GM15510 (cell line): ENCODE results near the gene CRIP1.

Source experiments
- POLR2A ChIP-seq: IDR thresholded peaks from 3 replicates; pipeline ENCODE4 v1.6.1; 2011; ENCODE audit warnings: borderline replicate concordance; ENCODE audit not compliant: insufficient read length; ENCODE audit errors: extremely low read depth

Gene CRIP1

GRCh38 chr14:105460116-105460515 lies 26.6 kb upstream of the CRIP1 start:
- no peak for TF ChIP-seq POLR2A

- no peak for TF ChIP-seq POLR2A
Measured at GRCh38 chr14:105460616-105461015, 26.1 kb upstream of the CRIP1 start.

GRCh38 chr14:105461903-105462302 lies 24.8 kb upstream of the CRIP1 start:
- TF ChIP-seq POLR2A: no peak

GRCh38 chr14:105464501-105464900 lies 22.2 kb upstream of the CRIP1 start:
- TF ChIP-seq POLR2A: no peak

GRCh38 chr14:105465209-105466031 lies 21.3 kb upstream of the CRIP1 start:
- TF ChIP-seq POLR2A: no peak

GRCh38 chr14:105466531-105467248 lies 20.0 kb upstream of the CRIP1 start:
- no peak for TF ChIP-seq POLR2A

- no peak for TF ChIP-seq POLR2A
Measured at GRCh38 chr14:105467249-105467941, 19.3 kb upstream of the CRIP1 start.

GRCh38 chr14:105467942-105468471 lies 18.7 kb upstream of the CRIP1 start:
- no peak for TF ChIP-seq POLR2A

GRCh38 chr14:105468621-105469241 lies 18.0 kb upstream of the CRIP1 start:
- TF ChIP-seq POLR2A: no peak

GRCh38 chr14:105469456-105470349 lies 17.0 kb upstream of the CRIP1 start:
- TF ChIP-seq POLR2A: no peak

- no peak for TF ChIP-seq POLR2A
Measured at GRCh38 chr14:105470350-105471296, 16.1 kb upstream of the CRIP1 start.

GRCh38 chr14:105471297-105471821 lies 15.3 kb upstream of the CRIP1 start:
- no peak for TF ChIP-seq POLR2A
